ENCODE data around the gene PLCH1. TPM values are rescaled to one million over a fixed set of nuclear protein-coding genes. Genes with fewer than 3 reads are reported as not detected.

Gene PLCH1
- total RNA-seq, 1 experiment from 2014 or later = 3.8 TPM

GRCh38 chr3:155347901-155348300 lies 397.0 kb downstream of the PLCH1 start:
- no peaks in the 10 kb centered on the region for H3K9me2 ChIP-seq (ENCODE audit: insufficient read depth)
- H3K4me2 ChIP-seq (ENCODE audit: low read length) = no peak overlapping the region
- H3K27me3 ChIP-seq (ENCODE audit: insufficient read depth, low read length) = no peaks in the 10 kb centered on the region
- intact Hi-C loops (cut with micrococcal nuclease) = no loop called here
- H3K9ac ChIP-seq (ENCODE audit: low read length) = no peak overlapping the region
- POLR2A ChIA-PET = no interaction called here
- H3K79me2 ChIP-seq (ENCODE audit: insufficient read depth, low read length) = no peaks in the 10 kb centered on the region
- H2AFZ ChIP-seq (ENCODE audit: low read depth, low read length, poor library complexity, severe bottlenecking) = no peak overlapping the region
- H3K4me3 ChIP-seq (replicated peaks in 1 of 2; ENCODE audit: low read depth in 1 of 2, low read length in 2 of 2) = no peak overlapping the region
- no TSS peak for BruUV-seq (replicated peaks)
- H3K4me1 ChIP-seq (ENCODE audit: control insufficient read depth in 1 of 2, insufficient read depth in 2 of 2, low read length in 2 of 2) = no peaks in the 10 kb centered on the region
- no peaks in the 10 kb centered on the region for H4K20me1 ChIP-seq (ENCODE audit: insufficient read depth)
- no peak for TF ChIP-seq ZNF274 (IDR thresholded peaks at IDR 0.05; ENCODE audit: low read depth, low read length)
- TF ChIP-seq, protein P1, sequence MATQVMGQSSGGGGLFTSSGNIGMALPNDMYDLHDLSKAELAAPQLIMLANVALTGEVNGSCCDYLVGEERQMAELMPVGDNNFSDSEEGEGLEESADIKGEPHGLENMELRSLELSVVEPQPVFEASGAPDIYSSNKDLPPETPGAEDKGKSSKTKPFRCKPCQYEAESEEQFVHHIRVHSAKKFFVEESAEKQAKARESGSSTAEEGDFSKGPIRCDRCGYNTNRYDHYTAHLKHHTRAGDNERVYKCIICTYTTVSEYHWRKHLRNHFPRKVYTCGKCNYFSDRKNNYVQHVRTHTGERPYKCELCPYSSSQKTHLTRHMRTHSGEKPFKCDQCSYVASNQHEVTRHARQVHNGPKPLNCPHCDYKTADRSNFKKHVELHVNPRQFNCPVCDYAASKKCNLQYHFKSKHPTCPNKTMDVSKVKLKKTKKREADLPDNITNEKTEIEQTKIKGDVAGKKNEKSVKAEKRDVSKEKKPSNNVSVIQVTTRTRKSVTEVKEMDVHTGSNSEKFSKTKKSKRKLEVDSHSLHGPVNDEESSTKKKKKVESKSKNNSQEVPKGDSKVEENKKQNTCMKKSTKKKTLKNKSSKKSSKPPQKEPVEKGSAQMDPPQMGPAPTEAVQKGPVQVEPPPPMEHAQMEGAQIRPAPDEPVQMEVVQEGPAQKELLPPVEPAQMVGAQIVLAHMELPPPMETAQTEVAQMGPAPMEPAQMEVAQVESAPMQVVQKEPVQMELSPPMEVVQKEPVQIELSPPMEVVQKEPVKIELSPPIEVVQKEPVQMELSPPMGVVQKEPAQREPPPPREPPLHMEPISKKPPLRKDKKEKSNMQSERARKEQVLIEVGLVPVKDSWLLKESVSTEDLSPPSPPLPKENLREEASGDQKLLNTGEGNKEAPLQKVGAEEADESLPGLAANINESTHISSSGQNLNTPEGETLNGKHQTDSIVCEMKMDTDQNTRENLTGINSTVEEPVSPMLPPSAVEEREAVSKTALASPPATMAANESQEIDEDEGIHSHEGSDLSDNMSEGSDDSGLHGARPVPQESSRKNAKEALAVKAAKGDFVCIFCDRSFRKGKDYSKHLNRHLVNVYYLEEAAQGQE (IDR thresholded peaks at IDR 0.05; ENCODE audit: low read depth) = no peak
- TF ChIP-seq, protein P2, sequence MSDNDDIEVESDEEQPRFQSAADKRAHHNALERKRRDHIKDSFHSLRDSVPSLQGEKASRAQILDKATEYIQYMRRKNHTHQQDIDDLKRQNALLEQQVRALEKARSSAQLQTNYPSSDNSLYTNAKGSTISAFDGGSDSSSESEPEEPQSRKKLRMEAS (IDR thresholded peaks at IDR 0.05) = no peak
- no peak for DNase-seq (ENCODE audit: low read depth, low spot score)
- RAD21 ChIA-PET (ENCODE audit: low non-redundant PET in 1 of 2, low total read pairs in 2 of 2, uncharacterized antibody in 2 of 2, unreplicated experiment in 2 of 2) = no interaction called here
- no peak for ATAC-seq
- no peaks in the 10 kb centered on the region for H3K9me3 ChIP-seq (ENCODE audit: control insufficient read depth in 1 of 2, insufficient read depth in 1 of 2, low read depth in 1 of 2, low read length in 2 of 2)
- H3K36me3 ChIP-seq (ENCODE audit: control insufficient read depth in 1 of 2, insufficient read depth in 2 of 2, low read length in 2 of 2) = no peaks in the 10 kb centered on the region
- H3K27ac ChIP-seq (ENCODE audit: low read depth, low read length) = no peak overlapping the region
- CTCF ChIA-PET = interaction anchor here (2.0 kb wide), 1 partner anchor 354 kb away, joined by 4 read pairs; no protein-coding TSS in a partner anchor

GRCh38 chr3:155342344-155342743 lies 402.5 kb downstream of the PLCH1 start:
- no peaks in the 10 kb centered on the region for H3K27me3 ChIP-seq (ENCODE audit: insufficient read depth, low read length)
- no peaks in the 10 kb centered on the region for H3K79me2 ChIP-seq (ENCODE audit: insufficient read depth, low read length)
- RAD21 ChIA-PET (ENCODE audit: low non-redundant PET in 1 of 2, low total read pairs in 2 of 2, uncharacterized antibody in 2 of 2, unreplicated experiment in 2 of 2) = no interaction called here
- no peak overlapping the region for H3K4me2 ChIP-seq (ENCODE audit: low read length)
- H3K4me3 ChIP-seq (replicated peaks in 1 of 2; ENCODE audit: low read depth in 1 of 2, low read length in 2 of 2) = no peak overlapping the region
- no peak for ATAC-seq
- no peaks in the 10 kb centered on the region for H4K20me1 ChIP-seq (ENCODE audit: insufficient read depth)
- DNase-seq (ENCODE audit: low read depth, low spot score) = no peak
- H2AFZ ChIP-seq (ENCODE audit: low read depth, low read length, poor library complexity, severe bottlenecking) = no peak overlapping the region
- BruUV-seq (replicated peaks) = no TSS peak
- CTCF ChIA-PET = no interaction called here
- intact Hi-C loops (cut with micrococcal nuclease) = no loop called here
- no peak overlapping the region for H3K9ac ChIP-seq (ENCODE audit: low read length)
- no peak overlapping the region for H3K27ac ChIP-seq (ENCODE audit: low read depth, low read length)
- no peaks in the 10 kb centered on the region for H3K36me3 ChIP-seq (ENCODE audit: control insufficient read depth in 1 of 2, insufficient read depth in 2 of 2, low read length in 2 of 2)
- POLR2A ChIA-PET = no interaction called here
- no peaks in the 10 kb centered on the region for H3K9me3 ChIP-seq (ENCODE audit: control insufficient read depth in 1 of 2, insufficient read depth in 1 of 2, low read depth in 1 of 2, low read length in 2 of 2)
- H3K9me2 ChIP-seq (ENCODE audit: insufficient read depth) = no peaks in the 10 kb centered on the region
- no peaks in the 10 kb centered on the region for H3K4me1 ChIP-seq (ENCODE audit: control insufficient read depth in 1 of 2, insufficient read depth in 2 of 2, low read length in 2 of 2)
- TF ChIP-seq ZNF274 (IDR thresholded peaks at IDR 0.05; ENCODE audit: low read depth, low read length) (no peak), YY1 (IDR thresholded peaks at IDR 0.05; ENCODE audit: extremely low read depth, insufficient replicate concordance, low read depth, low read length) (no peak), ELF1 (IDR thresholded peaks at IDR 0.05; ENCODE audit: borderline replicate concordance, low read depth) (no peak), SIN3A (IDR thresholded peaks at IDR 0.05; ENCODE audit: low read depth) (no peak), CEBPB (IDR thresholded peaks at IDR 0.05; ENCODE audit: low read depth) (no peak), ATF3 (IDR thresholded peaks at IDR 0.05) (no peak), POLR2A (IDR thresholded peaks at IDR 0.05; ENCODE audit: borderline replicate concordance, extremely low read depth, insufficient read depth, insufficient read length) (no peak), EZH2phosphoT487 (IDR thresholded peaks at IDR 0.05; ENCODE audit: borderline replicate concordance) (no peak), CBX3 (IDR thresholded peaks at IDR 0.05; ENCODE audit: low read depth) (no peak), SP1 (IDR thresholded peaks at IDR 0.05; ENCODE audit: low read depth) (no peak)
- TF ChIP-seq, protein P1 (IDR thresholded peaks at IDR 0.05; ENCODE audit: low read depth) = no peak
